ACC112 (cell line): ENCODE results near the gene SLC9B2.

Experiments used
- H2AFZ ChIP-seq: fragments of 200-600 bp; sonication (generic); one replicate; pipeline ENCODE4 v1.6.0; 2017; ENCODE audit warnings: antibody characterized with exemption, low read length; ENCODE audit not compliant: unreplicated experiment
- H3K27ac ChIP-seq: fragments of 200-600 bp; sonication (generic); 2 replicates; pipeline ENCODE4 v1.5.1; 2014; ENCODE audit warnings: low read depth, mild to moderate bottlenecking, antibody characterized with exemption, low read length, moderate library complexity
- H3K27me3 ChIP-seq: fragments of 200-600 bp; sonication (generic); 2 replicates; pipeline ENCODE4 v1.6.1; 2014; ENCODE audit warnings: mild to moderate bottlenecking, antibody characterized with exemption, low read length, moderate library complexity, mixed read lengths; ENCODE audit not compliant: insufficient read depth
- H3K36me3 ChIP-seq: fragments of 200-600 bp; sonication (generic); 2 replicates; pipeline ENCODE4 v1.6.1; 2016; ENCODE audit warnings: mild to moderate bottlenecking, antibody characterized with exemption, low read length, moderate library complexity, mixed read lengths; ENCODE audit not compliant: insufficient read depth
- H3K4me1 ChIP-seq: fragments of 200-600 bp; sonication (generic); one replicate; pipeline ENCODE4 v1.6.1; 2016; ENCODE audit warnings: low read length, mixed read lengths; ENCODE audit not compliant: insufficient read depth, unreplicated experiment, control insufficient read depth
- H3K4me3 ChIP-seq: fragments of 200-600 bp; sonication (generic); 2 replicates; pipeline ENCODE4 v1.5.1; 2014; ENCODE audit warnings: mild to moderate bottlenecking, low read depth, low read length
- H3K79me2 ChIP-seq: fragments of 200-600 bp; sonication (generic); one replicate; pipeline ENCODE4 v1.6.0; 2016; ENCODE audit warnings: low read length; ENCODE audit not compliant: control insufficient read depth, unreplicated experiment, insufficient read depth

SLC9B2 gene

GRCh38 chr4:102988429-102989020, 88.0 kb downstream of the SLC9B2 start:
- H3K4me1 ChIP-seq, result no peaks in the 10 kb centered on the region
- H3K4me3 ChIP-seq, result no peak overlapping the region
- H3K27me3 ChIP-seq, result no peaks in the 10 kb centered on the region
- H3K36me3 ChIP-seq, result no peaks in the 10 kb centered on the region
- no peaks in the 10 kb centered on the region for H3K79me2 ChIP-seq
- H3K27ac ChIP-seq, result no peak overlapping the region
- no peak overlapping the region for H2AFZ ChIP-seq

DNA sequence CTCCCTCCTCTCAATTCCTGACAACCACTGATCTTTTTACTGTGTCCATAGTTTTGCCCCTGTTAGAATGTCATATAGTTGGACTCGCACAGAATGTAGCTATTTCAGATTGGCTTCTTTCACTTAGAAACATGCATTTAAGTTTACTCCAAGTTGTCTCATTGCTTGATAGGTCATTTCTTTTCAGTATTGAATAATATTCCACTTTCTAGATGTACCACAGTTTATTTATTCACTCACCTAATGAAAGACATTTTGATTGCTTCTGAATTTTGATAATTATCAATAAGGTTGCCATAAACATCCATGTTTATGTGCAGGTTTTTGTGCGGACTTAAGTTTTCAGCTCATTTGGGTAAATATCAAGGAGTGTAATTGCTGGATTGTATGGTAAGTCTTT, 95.6 kb downstream of the SLC9B2 start:
- Histone ChIP-seq H3K27me3 (peaks cover 17% of the 10 kb centered on the region; the same call in 1 of the 2 replicates), H3K4me3 (no peak overlapping the region), H3K79me2 (no peaks in the 10 kb centered on the region), H3K4me1 (no peaks in the 10 kb centered on the region), H2AFZ (no peak overlapping the region), H3K27ac (no peak overlapping the region), H3K36me3 (no peaks in the 10 kb centered on the region)
